KOPT-K1 (cell line): ENCODE measurements around the gene SERPINB4.
"Not testable (repeated sequence)": the region's sequence is repeated elsewhere in the genome, so short reads cannot be mapped to it uniquely, and the experiment has no call there.

Experiments used
- H3K27ac ChIP-seq: fragments of 200-600 bp; sonication (generic); 2 replicates; pipeline ENCODE4 v1.5.1; 2016; ENCODE audit warnings: antibody characterized with exemption, mild to moderate bottlenecking, low read depth, low read length; ENCODE audit not compliant: poor library complexity, severe bottlenecking
- H3K36me3 ChIP-seq: fragments of 200-600 bp; sonication (generic); 2 replicates; pipeline ENCODE4 v1.5.1; 2017; ENCODE audit warnings: antibody characterized with exemption, mild to moderate bottlenecking, low read length, moderate library complexity; ENCODE audit not compliant: insufficient read depth
- H3K9me3 ChIP-seq: fragments of 200-600 bp; sonication (generic); 2 replicates; pipeline ENCODE4 v1.5.1; 2017; ENCODE audit warnings: antibody characterized with exemption, low read length, mild to moderate bottlenecking; ENCODE audit not compliant: insufficient read depth, poor library complexity, severe bottlenecking

The SERPINB4 gene

DNA sequence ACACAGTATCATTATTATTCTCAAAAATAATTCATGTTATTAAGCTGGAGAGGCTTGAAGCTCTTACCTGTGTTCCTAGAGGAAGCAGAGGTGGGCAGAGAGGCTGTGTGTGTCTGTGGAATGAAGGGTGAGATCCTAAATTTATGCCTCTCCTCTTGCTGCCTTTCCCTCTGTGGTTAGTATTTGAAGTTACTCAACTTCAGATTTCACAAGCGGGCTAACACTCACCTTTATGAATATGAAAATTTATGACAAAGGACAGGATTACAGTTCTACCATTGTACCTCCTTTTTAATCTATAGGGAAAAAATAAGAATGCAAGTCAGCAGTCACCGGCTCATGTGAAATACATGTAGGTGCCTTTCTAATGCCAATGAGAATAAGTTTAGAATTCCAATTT is at the start of gene SERPINB4:
TSS of gene SERPINB4 (minus strand) at position 115 of the 400 bp plus-strand sequence. CDS start 679 bp downstream, outside the sequence.
- not testable (repeated sequence) for H3K36me3 ChIP-seq, H3K9me3 ChIP-seq, H3K27ac ChIP-seq

DNA sequence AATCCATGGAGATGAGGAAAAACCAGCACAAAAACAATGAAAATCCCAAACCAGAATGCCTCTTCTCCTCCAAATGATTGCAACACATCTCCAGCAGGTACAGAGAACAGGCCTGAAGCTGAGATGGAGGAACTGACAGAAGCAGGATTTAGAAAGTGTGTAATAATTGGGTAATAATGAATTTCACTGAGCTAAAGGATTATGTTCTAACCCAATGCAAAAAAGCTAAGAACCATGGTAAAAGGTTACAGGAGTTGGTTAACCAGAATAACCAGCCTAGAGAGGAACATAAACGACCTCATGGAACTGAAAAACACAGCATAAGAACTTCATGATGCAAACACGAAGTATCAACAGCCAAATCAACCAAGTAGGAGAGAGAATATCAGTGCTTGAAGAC is 45.0 kb upstream of the SERPINB4 start:
- Histone ChIP-seq H3K27ac (no peak overlapping the region), H3K36me3 (no peaks in the 10 kb centered on the region), H3K9me3 (no peaks in the 10 kb centered on the region)

DNA sequence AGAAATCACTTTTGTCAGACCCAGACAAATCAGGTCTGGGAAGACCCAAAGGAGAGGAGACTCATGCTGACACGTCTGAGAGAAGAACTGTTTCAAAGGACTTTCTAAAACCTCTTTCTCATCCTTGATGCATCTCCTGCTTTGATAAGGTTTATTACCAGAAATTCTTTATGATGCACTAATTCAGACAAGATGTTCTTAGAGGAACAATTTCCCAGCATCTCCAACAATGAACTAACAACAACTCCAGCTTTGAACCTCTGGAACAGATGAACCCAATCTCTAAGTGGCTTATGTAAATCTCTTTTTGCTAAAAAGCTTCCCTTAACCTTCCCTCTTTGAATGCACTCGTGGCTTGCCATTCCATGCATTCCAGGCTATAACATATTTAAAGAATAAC is 42.8 kb upstream of the SERPINB4 start:
- Histone ChIP-seq H3K27ac (no peak overlapping the region), H3K36me3 (no peaks in the 10 kb centered on the region), H3K9me3 (no peaks in the 10 kb centered on the region)

- Histone ChIP-seq H3K27ac (no peak overlapping the region), H3K9me3 (no peaks in the 10 kb centered on the region)
Observed at GRCh38 chr18:63684718-63685117, 40.7 kb upstream of the SERPINB4 start.

DNA sequence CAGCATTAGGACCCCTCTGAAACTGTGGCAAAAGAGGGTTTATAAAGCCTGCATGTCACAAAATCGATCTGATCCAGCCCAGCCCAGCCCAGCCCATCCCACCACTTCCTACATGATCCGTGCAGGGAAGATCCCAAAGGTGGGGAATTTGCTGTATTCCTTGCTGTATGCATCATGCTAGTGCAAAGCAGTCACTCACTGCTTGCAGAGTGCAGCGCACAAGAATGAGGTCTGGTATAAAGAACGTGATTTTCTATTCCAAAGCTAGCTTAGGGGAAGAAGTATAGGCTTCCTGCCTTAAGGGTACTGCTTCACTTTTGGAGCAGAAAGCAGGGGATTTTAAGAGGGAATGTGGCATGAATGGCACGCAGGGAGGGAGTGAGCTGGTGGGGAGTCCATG is 39.8 kb upstream of the SERPINB4 start:
- Histone ChIP-seq H3K9me3 (no peaks in the 10 kb centered on the region), H3K36me3 (no peaks in the 10 kb centered on the region), H3K27ac (no peak overlapping the region)

More at GRCh38 chr18:63684718-63685117, 40.7 kb upstream of the SERPINB4 start:
- H3K36me3 ChIP-seq = no peaks in the 10 kb centered on the region

DNA sequence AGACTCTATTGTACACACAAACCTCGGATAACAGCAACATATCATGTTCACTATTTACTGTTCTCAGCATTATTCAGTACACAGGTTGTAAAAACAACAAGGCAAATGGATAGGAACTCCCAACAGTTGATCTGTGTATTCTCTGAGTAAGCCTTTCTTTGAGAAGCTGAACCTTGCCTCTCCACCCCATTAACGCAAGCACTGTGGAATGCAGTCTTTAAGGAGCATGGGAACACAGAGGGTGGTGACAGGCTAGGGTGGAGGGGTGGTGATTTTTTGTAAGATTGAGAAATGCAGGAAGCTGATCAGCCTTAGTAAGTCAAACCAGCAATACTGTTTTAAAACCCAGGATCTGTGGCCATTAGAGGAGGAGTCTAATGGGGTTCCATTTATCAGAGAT is 39.1 kb upstream of the SERPINB4 start:
- H3K9me3 ChIP-seq = no peaks in the 10 kb centered on the region
- no peaks in the 10 kb centered on the region for H3K36me3 ChIP-seq
- H3K27ac ChIP-seq = no peak overlapping the region

DNA sequence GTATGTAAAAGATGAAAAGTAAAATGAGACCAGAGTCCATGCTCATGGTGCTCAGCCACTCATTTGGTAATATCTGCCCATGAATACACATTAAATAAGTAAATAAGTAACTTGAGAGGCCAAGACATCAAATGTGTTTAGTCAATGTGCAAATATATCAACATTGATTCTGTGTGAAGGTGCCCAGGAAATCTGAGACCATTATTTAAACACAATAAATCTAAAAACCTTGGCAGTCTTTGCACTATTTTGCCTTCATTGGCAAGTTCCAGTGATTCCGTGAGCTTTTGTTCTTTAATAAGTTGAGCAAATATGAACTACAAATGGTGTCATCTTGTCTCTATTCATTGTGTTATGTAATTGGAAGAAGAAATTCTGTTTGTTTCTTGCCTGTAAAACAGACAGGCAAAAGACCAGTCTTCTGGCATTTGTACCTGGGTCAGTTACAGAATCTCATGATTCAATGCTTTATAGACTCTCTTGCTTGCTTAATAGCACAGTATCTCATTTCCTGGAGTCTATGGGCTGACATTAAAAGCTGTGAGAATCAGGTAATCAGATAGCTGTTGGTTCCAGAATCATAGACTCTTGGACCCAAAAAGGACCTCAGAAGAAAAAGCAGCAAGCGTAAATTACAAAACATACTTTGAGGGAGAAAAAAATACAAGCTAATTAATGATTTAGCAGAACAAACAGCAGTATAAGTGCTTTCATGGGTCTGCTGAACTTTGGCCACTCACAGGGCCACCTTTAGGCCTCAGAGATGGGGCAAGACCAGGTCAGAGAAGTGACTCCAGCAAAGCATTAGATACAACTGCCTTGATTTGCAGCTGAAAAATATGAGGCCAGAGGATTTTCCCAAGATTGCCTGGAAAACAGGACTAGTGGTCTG is 37.6 kb upstream of the SERPINB4 start:
- Histone ChIP-seq H3K9me3 (no peaks in the 10 kb centered on the region), H3K27ac (no peak overlapping the region), H3K36me3 (no peaks in the 10 kb centered on the region)

- Histone ChIP-seq H3K9me3 (no peaks in the 10 kb centered on the region), H3K36me3 (no peaks in the 10 kb centered on the region), H3K27ac (no peak overlapping the region)
Observed at GRCh38 chr18:63679820-63680606, 36.0 kb upstream of the SERPINB4 start.

DNA sequence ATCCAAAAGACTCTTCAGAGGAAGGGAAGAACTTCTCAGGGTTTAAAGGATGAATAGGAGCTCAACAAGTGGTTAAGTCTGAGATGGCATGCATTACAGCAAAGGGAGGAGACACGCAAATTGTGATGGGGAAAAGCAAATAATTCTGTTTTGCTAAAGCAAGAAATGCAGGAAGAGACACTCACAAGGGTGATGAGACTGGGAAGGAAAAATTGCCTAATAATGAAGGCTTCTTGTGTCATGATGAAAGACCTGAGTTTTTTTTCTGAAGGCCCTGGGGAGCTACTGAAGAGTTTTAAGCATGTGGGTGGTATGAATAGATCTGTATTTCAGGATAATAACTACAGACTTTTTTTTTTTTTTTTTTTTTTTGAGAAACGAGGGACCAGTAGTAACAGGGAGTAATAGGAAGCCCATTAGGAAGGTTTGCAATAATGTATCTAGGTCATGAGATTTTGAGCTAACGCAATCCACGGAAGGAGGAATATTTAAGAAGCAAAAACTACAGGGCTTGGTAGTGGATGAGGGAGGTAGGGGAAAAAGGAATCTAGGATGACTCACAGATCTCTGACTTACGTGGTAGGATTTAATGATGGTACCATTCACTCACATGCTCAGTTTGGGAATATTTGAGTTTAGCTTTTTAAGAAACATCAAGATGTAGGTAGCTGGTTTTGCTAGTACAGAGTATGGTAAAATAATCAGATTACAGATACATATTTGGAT is 33.6 kb upstream of the SERPINB4 start:
- Histone ChIP-seq H3K9me3 (no peaks in the 10 kb centered on the region), H3K36me3 (no peaks in the 10 kb centered on the region), H3K27ac (no peak overlapping the region)

- no peaks in the 10 kb centered on the region for H3K36me3 ChIP-seq
- no peak overlapping the region for H3K27ac ChIP-seq
- H3K9me3 ChIP-seq = no peaks in the 10 kb centered on the region
Observed at GRCh38 chr18:63676526-63677323, 32.7 kb upstream of the SERPINB4 start.

DNA sequence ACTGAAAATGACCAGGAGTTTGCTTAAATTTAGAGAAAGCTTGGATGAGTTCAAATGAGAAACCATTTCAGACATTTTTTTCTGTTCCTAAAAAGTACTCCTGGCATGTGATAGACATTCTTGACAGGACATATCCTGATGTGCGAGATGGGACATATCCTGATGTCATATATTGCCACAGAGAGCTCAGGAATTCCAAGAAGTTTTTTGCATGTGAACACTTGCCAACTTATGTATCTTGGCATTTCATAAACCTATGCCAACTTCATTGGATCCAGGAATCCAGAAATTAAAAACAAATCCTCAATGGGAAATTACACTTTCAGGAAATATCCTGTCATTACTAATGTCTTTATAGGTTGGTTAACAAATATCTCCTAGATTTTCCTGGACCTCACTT is 20.5 kb upstream of the SERPINB4 start:
- H3K9me3 ChIP-seq = no peaks in the 10 kb centered on the region
- H3K27ac ChIP-seq = no peak overlapping the region
- no peaks in the 10 kb centered on the region for H3K36me3 ChIP-seq

GRCh38 chr18:63661750-63662149 is 17.7 kb upstream of the SERPINB4 start, which contains the start of gene SERPINB3:
SERPINB3 (minus strand) TSS chr18:63661893; CDS start chr18:63661216, 677 bp downstream.
- not testable (repeated sequence) for H3K27ac ChIP-seq, H3K36me3 ChIP-seq, H3K9me3 ChIP-seq

DNA sequence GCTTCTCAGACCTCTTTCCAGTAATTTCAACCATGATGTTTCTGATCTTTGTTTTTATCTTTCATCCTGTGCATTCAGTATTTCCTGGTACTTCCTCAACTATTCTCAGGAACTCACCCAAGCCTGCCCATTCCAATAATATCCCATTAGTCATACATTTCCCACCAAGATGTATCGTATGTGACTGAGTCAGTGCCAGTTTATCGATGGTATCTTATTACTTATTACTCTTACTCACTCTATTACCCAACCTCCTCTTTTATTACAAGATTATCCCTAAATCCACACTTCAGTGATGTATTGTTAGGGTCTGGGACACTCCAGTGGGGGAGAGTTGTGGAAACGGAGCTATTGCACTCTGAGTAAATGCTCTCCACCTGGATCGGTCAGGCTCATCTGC is 14.9 kb upstream of the SERPINB4 start:
- not testable (repeated sequence) for H3K9me3 ChIP-seq, H3K27ac ChIP-seq, H3K36me3 ChIP-seq

DNA sequence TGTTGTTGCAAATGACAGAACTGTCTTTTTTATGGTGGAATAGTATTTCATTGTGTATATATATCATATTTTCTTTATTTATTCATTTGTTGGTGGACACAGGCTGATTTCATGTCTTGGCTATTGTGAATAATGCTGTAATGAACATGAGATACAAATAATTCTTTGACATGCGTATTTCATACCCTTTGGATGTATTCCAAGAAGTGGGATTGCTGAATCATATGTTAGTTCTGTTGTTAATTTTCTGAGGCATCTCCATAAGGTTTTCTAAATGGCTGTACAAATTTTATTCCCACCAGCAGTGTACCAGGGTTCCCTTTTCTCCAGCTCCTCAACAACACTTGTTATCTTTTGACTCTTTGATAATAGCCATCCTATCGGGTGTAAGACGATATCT is 6.2 kb upstream of the SERPINB4 start:
- H3K27ac ChIP-seq, H3K36me3 ChIP-seq, H3K9me3 ChIP-seq: not testable (repeated sequence)
